ENCODE results near the gene ERFL.

DNA sequence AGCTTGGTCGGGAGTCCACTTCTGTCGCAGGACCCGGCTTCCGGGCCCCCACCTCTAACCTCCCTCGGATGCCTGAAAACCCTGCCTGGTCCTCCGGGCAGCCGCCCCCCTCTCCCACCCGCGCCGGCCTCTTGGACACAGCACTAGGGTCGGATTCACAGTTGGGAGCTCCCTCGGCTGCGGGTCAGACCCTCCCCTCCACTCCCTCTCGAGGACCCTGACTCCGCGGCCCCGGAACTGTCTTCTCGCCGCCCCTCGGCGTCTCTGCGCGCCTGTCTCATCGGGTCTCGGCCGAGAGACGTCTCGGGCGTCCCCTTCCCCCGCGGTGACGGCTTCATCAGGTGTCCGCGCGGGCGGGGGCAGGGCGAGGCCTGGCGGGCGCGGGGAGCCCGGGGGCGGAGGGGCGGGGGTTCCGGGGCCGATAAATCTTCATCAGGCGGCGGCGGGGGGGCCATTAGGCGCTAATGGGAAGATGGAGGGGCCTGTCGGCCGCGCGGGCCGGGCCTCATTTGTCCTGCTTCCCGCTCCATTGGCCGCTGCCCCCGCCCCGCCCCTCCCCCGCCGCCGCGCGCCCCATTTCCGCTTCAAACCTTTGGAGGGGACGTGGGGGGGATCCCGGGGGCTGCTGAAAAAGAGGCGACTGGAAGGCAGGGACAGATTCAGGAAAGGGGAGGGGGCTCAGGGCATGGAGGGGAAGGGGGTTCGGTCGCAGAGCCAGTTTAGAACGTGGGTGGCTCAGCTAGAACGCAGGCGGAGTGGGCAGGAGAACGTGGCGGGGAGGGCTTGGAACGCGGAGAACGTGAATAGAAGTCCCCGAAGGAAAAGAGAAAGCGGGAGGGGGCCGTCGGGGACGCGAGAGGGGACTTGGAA lies 11.8 kb upstream of the ERFL start:
- TF ChIP-seq POLR2A (IDR thresholded peaks at IDR 0.05) (no peak), CTCF (IDR thresholded peaks at IDR 0.05) (no peak)
